Astrocyte (in vitro differentiated cells and primary cell): ENCODE measurements around the gene WSB1. TPM values are rescaled to one million over a fixed set of nuclear protein-coding genes. Genes with fewer than 3 reads are reported as not detected.

Source experiments
- DNase-seq: peaks from one replicate; pipeline ENCODE4 v3.0.0-alpha.2; 2010; ENCODE audit warnings: low read depth
- FAIRE-seq: peaks from 2 replicates; lab custom pipeline; 2011; peaks lifted over from hg19 to GRCh38; lab: Jason Lieb, UNC
- H2AFZ ChIP-seq: 2 replicates; pipeline ENCODE4 v1.6.0; 2012; ENCODE audit warnings: low read depth, low read length, inconsistent platforms
- H3K27ac ChIP-seq: 2 replicates; pipeline ENCODE4 v1.5.1; 2011; ENCODE audit warnings: low read depth, low read length, inconsistent platforms
- H3K27me3 ChIP-seq: 2 replicates; pipeline ENCODE4 v1.6.0; 2011; ENCODE audit warnings: low read length, inconsistent platforms; ENCODE audit not compliant: insufficient read depth
- H3K36me3 ChIP-seq: 2 replicates; pipeline ENCODE4 v1.5.1; 2011; ENCODE audit warnings: low read length, inconsistent platforms; ENCODE audit not compliant: insufficient read depth
- H3K4me1 ChIP-seq: 2 replicates; pipeline ENCODE4 v1.5.1; 2011; ENCODE audit warnings: low read length, inconsistent platforms; ENCODE audit not compliant: insufficient read depth
- H3K4me2 ChIP-seq: 2 replicates; pipeline ENCODE4 v1.6.0; 2012; ENCODE audit warnings: low read length, inconsistent platforms
- H3K4me3 ChIP-seq: 2 replicates; pipeline ENCODE4 v1.5.1; 2011; ENCODE audit warnings: low read depth, mild to moderate bottlenecking, low read length, inconsistent platforms; ENCODE audit not compliant: insufficient read depth
- H3K79me2 ChIP-seq: 2 replicates; pipeline ENCODE4 v1.6.0; 2012; ENCODE audit warnings: mild to moderate bottlenecking, low read length, inconsistent platforms; ENCODE audit not compliant: insufficient read depth
- H3K9ac ChIP-seq: 2 replicates; pipeline ENCODE4 v1.6.0; 2012; ENCODE audit warnings: mild to moderate bottlenecking, low read length, inconsistent platforms
- H3K9me3 ChIP-seq: 2 replicates; pipeline ENCODE4 v1.5.1; 2012; ENCODE audit warnings: low read depth, mild to moderate bottlenecking, low read length, inconsistent platforms; ENCODE audit not compliant: insufficient read depth
- H4K20me1 ChIP-seq: 2 replicates; pipeline ENCODE4 v1.6.0; 2012; ENCODE audit warnings: low read length, inconsistent platforms; ENCODE audit not compliant: insufficient read depth
- H3K27ac Mint-ChIP-seq: one replicate; pipeline ENCODE4 v1.8.0; 2021; ENCODE audit warnings: mild to moderate bottlenecking, mixed read lengths; ENCODE audit not compliant: unreplicated experiment
- H3K27me3 Mint-ChIP-seq: one replicate; pipeline ENCODE4 v1.8.0; 2021; ENCODE audit warnings: low read depth, mixed read lengths; ENCODE audit not compliant: unreplicated experiment
- H3K36me3 Mint-ChIP-seq: one replicate; pipeline ENCODE4 v1.8.0; 2021; ENCODE audit warnings: low read depth, mixed read lengths; ENCODE audit not compliant: unreplicated experiment
- H3K4me1 Mint-ChIP-seq: one replicate; pipeline ENCODE4 v1.8.0; 2021; ENCODE audit warnings: low read depth, mixed read lengths; ENCODE audit not compliant: unreplicated experiment
- H3K4me3 Mint-ChIP-seq: one replicate; pipeline ENCODE4 v1.8.0; 2021; ENCODE audit warnings: mild to moderate bottlenecking, moderate library complexity, mixed read lengths; ENCODE audit not compliant: unreplicated experiment
- H3K9me3 Mint-ChIP-seq: one replicate; pipeline ENCODE4 v1.8.0; 2021; ENCODE audit warnings: mild to moderate bottlenecking, mixed read lengths; ENCODE audit not compliant: unreplicated experiment
- CTCF ChIP-seq: IDR thresholded peaks from 2 replicates; pipeline ENCODE4 v1.5.1; 2011; ENCODE audit warnings: low read depth, mild to moderate bottlenecking, inconsistent platforms, low read length, moderate library complexity; ENCODE audit not compliant: insufficient read depth
- EZH2 ChIP-seq: IDR thresholded peaks from 2 replicates; pipeline ENCODE4 v1.6.1; 2012; ENCODE audit warnings: mild to moderate bottlenecking, low read length, inconsistent platforms; ENCODE audit not compliant: insufficient read depth
- total RNA-seq: library from RNA; stranded (reverse); gene quantifications from 2 replicates; pipeline ENCODE4 v1.2.1, GENCODE V29; 2021

WSB1 gene
- total RNA-seq, 1 donor from 2014 or later, result 217 TPM

GRCh38 chr17:27266228-27266627 is 27.7 kb upstream of the WSB1 start:
- Mint-ChIP-seq H3K27me3 (peaks cover 9% of the 10 kb centered on the region), H3K36me3 (no peaks in the 10 kb centered on the region), H3K4me3 (no peak overlapping the region), H3K4me1 (no peaks in the 10 kb centered on the region), H3K9me3 (no peaks in the 10 kb centered on the region), H3K27ac (no peak overlapping the region)
- H3K4me1 ChIP-seq, result no peaks in the 10 kb centered on the region
- no peaks in the 10 kb centered on the region for H3K9me3 ChIP-seq
- no peaks in the 10 kb centered on the region for H3K79me2 ChIP-seq
- no peak for FAIRE-seq
- no peak overlapping the region for H3K9ac ChIP-seq
- no peak overlapping the region for H3K4me3 ChIP-seq
- H3K27me3 ChIP-seq, result peaks cover 7% of the 10 kb centered on the region
- DNase-seq, result no peak
- H3K27ac ChIP-seq, result no peak overlapping the region
- no peak for TF ChIP-seq EZH2
- TF ChIP-seq CTCF, result no peak
- no peaks in the 10 kb centered on the region for H4K20me1 ChIP-seq
- H3K36me3 ChIP-seq, result no peaks in the 10 kb centered on the region
- H3K4me2 ChIP-seq, result no peak overlapping the region
- H2AFZ ChIP-seq, result no peak overlapping the region

- Histone ChIP-seq H2AFZ (no peak overlapping the region), H3K4me1 (no peaks in the 10 kb centered on the region), H3K27me3 (peaks cover 9% of the 10 kb centered on the region), H3K4me3 (no peak overlapping the region), H3K9me3 (no peaks in the 10 kb centered on the region), H3K36me3 (no peaks in the 10 kb centered on the region), H4K20me1 (no peaks in the 10 kb centered on the region), H3K4me2 (no peak overlapping the region), H3K79me2 (no peaks in the 10 kb centered on the region), H3K9ac (no peak overlapping the region), H3K27ac (no peak overlapping the region)
- H3K4me1 Mint-ChIP-seq, result no peaks in the 10 kb centered on the region
- FAIRE-seq (no peak), DNase-seq (no peak)
- H3K4me3 Mint-ChIP-seq, result no peak overlapping the region
- H3K27ac Mint-ChIP-seq, result no peak overlapping the region
- TF ChIP-seq CTCF (no peak), EZH2 (no peak)
- peaks cover 9% of the 10 kb centered on the region for H3K27me3 Mint-ChIP-seq
- no peaks in the 10 kb centered on the region for H3K36me3 Mint-ChIP-seq
- no peaks in the 10 kb centered on the region for H3K9me3 Mint-ChIP-seq
Measured at GRCh38 chr17:27268394-27269085, 25.4 kb upstream of the WSB1 start.

GRCh38 chr17:27269201-27269600 is 24.7 kb upstream of the WSB1 start:
- DNase-seq (no peak), FAIRE-seq (no peak)
- H3K4me1 ChIP-seq, result no peaks in the 10 kb centered on the region
- H3K36me3 Mint-ChIP-seq, result no peaks in the 10 kb centered on the region
- no peak overlapping the region for H2AFZ ChIP-seq
- no peaks in the 10 kb centered on the region for H3K79me2 ChIP-seq
- no peaks in the 10 kb centered on the region for H4K20me1 ChIP-seq
- H3K4me2 ChIP-seq, result no peak overlapping the region
- H3K4me3 Mint-ChIP-seq, result no peak overlapping the region
- no peak overlapping the region for H3K4me3 ChIP-seq
- no peaks in the 10 kb centered on the region for H3K9me3 ChIP-seq
- no peaks in the 10 kb centered on the region for H3K9me3 Mint-ChIP-seq
- H3K9ac ChIP-seq, result no peak overlapping the region
- H3K27me3 ChIP-seq, result peaks cover 11% of the 10 kb centered on the region
- no peak overlapping the region for H3K27ac Mint-ChIP-seq
- H3K27ac ChIP-seq, result no peak overlapping the region
- H3K4me1 Mint-ChIP-seq, result no peaks in the 10 kb centered on the region
- TF ChIP-seq EZH2 (no peak), CTCF (no peak)
- H3K27me3 Mint-ChIP-seq, result peaks cover 9% of the 10 kb centered on the region
- no peaks in the 10 kb centered on the region for H3K36me3 ChIP-seq
